Measurements from ENCODE around the gene ADTRP. TPM values are rescaled to one million over a fixed set of nuclear protein-coding genes. Genes with fewer than 3 reads are reported as not detected.
A peak's percentile ranks its signal among the peaks of the same experiment; 100 is the strongest.

ADTRP gene
- total and polyA plus RNA-seq, 10 of the 15 experiments (the other 5 are each of a cell fraction or from before 2014, with no cell fraction given) = 0.10 to 2.6 (median 2.1) TPM

DNA sequence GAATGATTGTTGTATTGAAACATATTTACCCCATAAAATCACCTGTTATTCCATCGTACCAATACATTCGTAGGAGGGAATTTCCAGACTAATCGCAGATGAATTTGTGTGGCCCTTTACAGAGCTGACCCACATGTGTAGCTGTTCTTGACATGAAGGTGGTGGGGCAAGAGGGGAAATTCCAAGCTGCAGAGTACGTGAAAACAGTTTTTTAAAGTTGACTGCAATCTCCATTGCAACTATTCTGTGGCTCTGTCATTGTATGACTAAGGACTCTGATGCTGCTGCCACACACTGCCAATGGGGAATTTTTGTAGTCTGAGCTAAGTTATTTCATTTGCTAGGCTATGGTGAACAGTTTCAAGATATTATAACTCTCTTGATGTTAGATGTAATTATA lies 46.4 kb upstream of the ADTRP start (continued):
- TF ChIP-seq, protein P1, sequence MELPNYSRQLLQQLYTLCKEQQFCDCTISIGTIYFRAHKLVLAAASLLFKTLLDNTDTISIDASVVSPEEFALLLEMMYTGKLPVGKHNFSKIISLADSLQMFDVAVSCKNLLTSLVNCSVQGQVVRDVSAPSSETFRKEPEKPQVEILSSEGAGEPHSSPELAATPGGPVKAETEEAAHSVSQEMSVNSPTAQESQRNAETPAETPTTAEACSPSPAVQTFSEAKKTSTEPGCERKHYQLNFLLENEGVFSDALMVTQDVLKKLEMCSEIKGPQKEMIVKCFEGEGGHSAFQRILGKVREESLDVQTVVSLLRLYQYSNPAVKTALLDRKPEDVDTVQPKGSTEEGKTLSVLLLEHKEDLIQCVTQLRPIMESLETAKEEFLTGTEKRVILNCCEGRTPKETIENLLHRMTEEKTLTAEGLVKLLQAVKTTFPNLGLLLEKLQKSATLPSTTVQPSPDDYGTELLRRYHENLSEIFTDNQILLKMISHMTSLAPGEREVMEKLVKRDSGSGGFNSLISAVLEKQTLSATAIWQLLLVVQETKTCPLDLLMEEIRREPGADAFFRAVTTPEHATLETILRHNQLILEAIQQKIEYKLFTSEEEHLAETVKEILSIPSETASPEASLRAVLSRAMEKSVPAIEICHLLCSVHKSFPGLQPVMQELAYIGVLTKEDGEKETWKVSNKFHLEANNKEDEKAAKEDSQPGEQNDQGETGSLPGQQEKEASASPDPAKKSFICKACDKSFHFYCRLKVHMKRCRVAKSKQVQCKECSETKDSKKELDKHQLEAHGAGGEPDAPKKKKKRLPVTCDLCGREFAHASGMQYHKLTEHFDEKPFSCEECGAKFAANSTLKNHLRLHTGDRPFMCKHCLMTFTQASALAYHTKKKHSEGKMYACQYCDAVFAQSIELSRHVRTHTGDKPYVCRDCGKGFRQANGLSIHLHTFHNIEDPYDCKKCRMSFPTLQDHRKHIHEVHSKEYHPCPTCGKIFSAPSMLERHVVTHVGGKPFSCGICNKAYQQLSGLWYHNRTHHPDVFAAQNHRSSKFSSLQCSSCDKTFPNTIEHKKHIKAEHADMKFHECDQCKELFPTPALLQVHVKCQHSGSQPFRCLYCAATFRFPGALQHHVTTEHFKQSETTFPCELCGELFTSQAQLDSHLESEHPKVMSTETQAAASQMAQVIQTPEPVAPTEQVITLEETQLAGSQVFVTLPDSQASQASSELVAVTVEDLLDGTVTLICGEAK (IDR thresholded peaks at IDR 0.05; ENCODE audit: borderline replicate concordance) = no peak
- TF ChIP-seq NR2C1 (IDR thresholded peaks at IDR 0.05) (no peak), PML (IDR thresholded peaks at IDR 0.05; ENCODE audit: low read length) (peak; percentile 67; the same call in 1 of the 2 replicates), KLF5 (IDR thresholded peaks at IDR 0.05; ENCODE audit: partially characterized antibody) (peak; percentile 86), CBX5 (IDR thresholded peaks at IDR 0.05; ENCODE audit: low read depth) (peak; percentile 88), TARDBP (IDR thresholded peaks at IDR 0.05; ENCODE audit: borderline replicate concordance) (0 out of 2 replicates have a peak, but pooled peaks have one; percentile 46), ZNF24 (IDR thresholded peaks at IDR 0.05) (no peak), TAF1 (IDR thresholded peaks at IDR 0.05; ENCODE audit: borderline replicate concordance, low read depth, low read length) (no peak), SREBF1 (IDR thresholded peaks at IDR 0.05; ENCODE audit: low read length) (no peak), SMAD5 (IDR thresholded peaks at IDR 0.05; ENCODE audit: low read depth) (no peak), TCF3 (IDR thresholded peaks at IDR 0.05; ENCODE audit: borderline replicate concordance, insufficient read depth, low read depth, low read length) (0 out of 2 replicates have a peak, but pooled peaks have one; percentile 50), YBX1 (IDR thresholded peaks at IDR 0.05) (no peak), MXI1 (IDR thresholded peaks at IDR 0.05; ENCODE audit: low read depth, low read length) (peak; percentile 72; the same call in 1 of the 2 replicates), MEF2B (IDR thresholded peaks at IDR 0.05; ENCODE audit: partially characterized antibody, poor library complexity, severe bottlenecking) (no peak), BRCA1 (IDR thresholded peaks at IDR 0.05; ENCODE audit: low read depth, low read length) (no peak), KDM1A (IDR thresholded peaks at IDR 0.05; ENCODE audit: borderline replicate concordance) (no peak)
- TF ChIP-seq, protein P2, sequence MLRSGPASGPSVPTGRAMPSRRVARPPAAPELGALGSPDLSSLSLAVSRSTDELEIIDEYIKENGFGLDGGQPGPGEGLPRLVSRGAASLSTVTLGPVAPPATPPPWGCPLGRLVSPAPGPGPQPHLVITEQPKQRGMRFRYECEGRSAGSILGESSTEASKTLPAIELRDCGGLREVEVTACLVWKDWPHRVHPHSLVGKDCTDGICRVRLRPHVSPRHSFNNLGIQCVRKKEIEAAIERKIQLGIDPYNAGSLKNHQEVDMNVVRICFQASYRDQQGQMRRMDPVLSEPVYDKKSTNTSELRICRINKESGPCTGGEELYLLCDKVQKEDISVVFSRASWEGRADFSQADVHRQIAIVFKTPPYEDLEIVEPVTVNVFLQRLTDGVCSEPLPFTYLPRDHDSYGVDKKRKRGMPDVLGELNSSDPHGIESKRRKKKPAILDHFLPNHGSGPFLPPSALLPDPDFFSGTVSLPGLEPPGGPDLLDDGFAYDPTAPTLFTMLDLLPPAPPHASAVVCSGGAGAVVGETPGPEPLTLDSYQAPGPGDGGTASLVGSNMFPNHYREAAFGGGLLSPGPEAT (IDR thresholded peaks at IDR 0.05; ENCODE audit: low read depth) = peak; percentile 97
- TF ChIP-seq, protein P3, sequence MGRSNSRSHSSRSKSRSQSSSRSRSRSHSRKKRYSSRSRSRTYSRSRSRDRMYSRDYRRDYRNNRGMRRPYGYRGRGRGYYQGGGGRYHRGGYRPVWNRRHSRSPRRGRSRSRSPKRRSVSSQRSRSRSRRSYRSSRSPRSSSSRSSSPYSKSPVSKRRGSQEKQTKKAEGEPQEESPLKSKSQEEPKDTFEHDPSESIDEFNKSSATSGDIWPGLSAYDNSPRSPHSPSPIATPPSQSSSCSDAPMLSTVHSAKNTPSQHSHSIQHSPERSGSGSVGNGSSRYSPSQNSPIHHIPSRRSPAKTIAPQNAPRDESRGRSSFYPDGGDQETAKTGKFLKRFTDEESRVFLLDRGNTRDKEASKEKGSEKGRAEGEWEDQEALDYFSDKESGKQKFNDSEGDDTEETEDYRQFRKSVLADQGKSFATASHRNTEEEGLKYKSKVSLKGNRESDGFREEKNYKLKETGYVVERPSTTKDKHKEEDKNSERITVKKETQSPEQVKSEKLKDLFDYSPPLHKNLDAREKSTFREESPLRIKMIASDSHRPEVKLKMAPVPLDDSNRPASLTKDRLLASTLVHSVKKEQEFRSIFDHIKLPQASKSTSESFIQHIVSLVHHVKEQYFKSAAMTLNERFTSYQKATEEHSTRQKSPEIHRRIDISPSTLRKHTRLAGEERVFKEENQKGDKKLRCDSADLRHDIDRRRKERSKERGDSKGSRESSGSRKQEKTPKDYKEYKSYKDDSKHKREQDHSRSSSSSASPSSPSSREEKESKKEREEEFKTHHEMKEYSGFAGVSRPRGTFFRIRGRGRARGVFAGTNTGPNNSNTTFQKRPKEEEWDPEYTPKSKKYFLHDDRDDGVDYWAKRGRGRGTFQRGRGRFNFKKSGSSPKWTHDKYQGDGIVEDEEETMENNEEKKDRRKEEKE (IDR thresholded peaks at IDR 0.05) = no peak
- TF ChIP-seq, protein P4, sequence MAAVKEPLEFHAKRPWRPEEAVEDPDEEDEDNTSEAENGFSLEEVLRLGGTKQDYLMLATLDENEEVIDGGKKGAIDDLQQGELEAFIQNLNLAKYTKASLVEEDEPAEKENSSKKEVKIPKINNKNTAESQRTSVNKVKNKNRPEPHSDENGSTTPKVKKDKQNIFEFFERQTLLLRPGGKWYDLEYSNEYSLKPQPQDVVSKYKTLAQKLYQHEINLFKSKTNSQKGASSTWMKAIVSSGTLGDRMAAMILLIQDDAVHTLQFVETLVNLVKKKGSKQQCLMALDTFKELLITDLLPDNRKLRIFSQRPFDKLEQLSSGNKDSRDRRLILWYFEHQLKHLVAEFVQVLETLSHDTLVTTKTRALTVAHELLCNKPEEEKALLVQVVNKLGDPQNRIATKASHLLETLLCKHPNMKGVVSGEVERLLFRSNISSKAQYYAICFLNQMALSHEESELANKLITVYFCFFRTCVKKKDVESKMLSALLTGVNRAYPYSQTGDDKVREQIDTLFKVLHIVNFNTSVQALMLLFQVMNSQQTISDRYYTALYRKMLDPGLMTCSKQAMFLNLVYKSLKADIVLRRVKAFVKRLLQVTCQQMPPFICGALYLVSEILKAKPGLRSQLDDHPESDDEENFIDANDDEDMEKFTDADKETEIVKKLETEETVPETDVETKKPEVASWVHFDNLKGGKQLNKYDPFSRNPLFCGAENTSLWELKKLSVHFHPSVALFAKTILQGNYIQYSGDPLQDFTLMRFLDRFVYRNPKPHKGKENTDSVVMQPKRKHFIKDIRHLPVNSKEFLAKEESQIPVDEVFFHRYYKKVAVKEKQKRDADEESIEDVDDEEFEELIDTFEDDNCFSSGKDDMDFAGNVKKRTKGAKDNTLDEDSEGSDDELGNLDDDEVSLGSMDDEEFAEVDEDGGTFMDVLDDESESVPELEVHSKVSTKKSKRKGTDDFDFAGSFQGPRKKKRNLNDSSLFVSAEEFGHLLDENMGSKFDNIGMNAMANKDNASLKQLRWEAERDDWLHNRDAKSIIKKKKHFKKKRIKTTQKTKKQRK (IDR thresholded peaks at IDR 0.05; ENCODE audit: low read depth, low read length) = no peak
